H1 (cell line): Measurements from ENCODE around the gene S1PR2.

Experiments used
- ASH2L ChIP-seq: fragments of 200-600, 300-600 bp; sonication (generic); IDR thresholded peaks from one replicate; pipeline ENCODE4 v1.7.1; 2017; ENCODE audit warnings: low read length
- CTCF ChIP-seq, 3 experiments: IDR thresholded peaks; 1 replicate in 2 of 3; 2 replicates in 1 of 3; pipeline versions ENCODE4 v1.5.1 to v1.6.1; 2011; ENCODE audit warnings: low read length in 3 of 3, mild to moderate bottlenecking in 3 of 3, inconsistent platforms in 2 of 3, low read depth in 1 of 3, moderate library complexity in 1 of 3; ENCODE audit not compliant: insufficient read depth in 1 of 3; ENCODE audit errors: control extremely low read depth in 1 of 3
- FOSL1 ChIP-seq: IDR thresholded peaks from 2 replicates; pipeline ENCODE4 v1.6.1; 2011; ENCODE audit warnings: mild to moderate bottlenecking, low read depth, low read length, moderate library complexity; ENCODE audit not compliant: insufficient read depth
- JUN ChIP-seq: IDR thresholded peaks from 2 replicates; pipeline ENCODE4 v1.6.1; 2011; ENCODE audit warnings: low read depth, mild to moderate bottlenecking, improper control_type of control experiment, low read length
- JUND ChIP-seq: IDR thresholded peaks from 2 replicates; pipeline ENCODE4 v1.6.1; 2011; ENCODE audit warnings: mild to moderate bottlenecking, improper control_type of control experiment, low read length
- KDM1A ChIP-seq: fragments of 200-600, 300-600 bp; sonication (generic); IDR thresholded peaks from 2 replicates; pipeline ENCODE4 v1.7.1; 2016; ENCODE audit warnings: mild to moderate bottlenecking, low read length, borderline replicate concordance
- KDM5A ChIP-seq: fragments of 200-600 bp; IDR thresholded peaks from 2 replicates; pipeline ENCODE4 v1.7.1; 2012; ENCODE audit warnings: mild to moderate bottlenecking, low read length, inconsistent platforms, mixed read lengths
- POLR2A ChIP-seq, 2 experiments: IDR thresholded peaks; 1 replicate in 1 of 2; 2 replicates in 1 of 2; pipeline ENCODE4 v1.6.1; 2011; ENCODE audit warnings: low read depth in 2 of 2, low read length in 2 of 2, mild to moderate bottlenecking in 2 of 2; ENCODE audit errors: control extremely low read depth in 1 of 2
- RFX5 ChIP-seq: IDR thresholded peaks from 2 replicates; pipeline ENCODE4 v1.6.1; 2011; ENCODE audit warnings: low read depth, low read length, improper control_type of control experiment, borderline replicate concordance
- SIN3A ChIP-seq, 2 experiments: IDR thresholded peaks in 1 of 2; conservative IDR thresholded peaks in 1 of 2; 2 replicates each; pipeline ENCODE4 v1.6.1; 2011 to 2012; ENCODE audit warnings: low read length in 2 of 2, improper control_type of control experiment in 1 of 2, low read depth in 1 of 2, mild to moderate bottlenecking in 1 of 2

DNA sequence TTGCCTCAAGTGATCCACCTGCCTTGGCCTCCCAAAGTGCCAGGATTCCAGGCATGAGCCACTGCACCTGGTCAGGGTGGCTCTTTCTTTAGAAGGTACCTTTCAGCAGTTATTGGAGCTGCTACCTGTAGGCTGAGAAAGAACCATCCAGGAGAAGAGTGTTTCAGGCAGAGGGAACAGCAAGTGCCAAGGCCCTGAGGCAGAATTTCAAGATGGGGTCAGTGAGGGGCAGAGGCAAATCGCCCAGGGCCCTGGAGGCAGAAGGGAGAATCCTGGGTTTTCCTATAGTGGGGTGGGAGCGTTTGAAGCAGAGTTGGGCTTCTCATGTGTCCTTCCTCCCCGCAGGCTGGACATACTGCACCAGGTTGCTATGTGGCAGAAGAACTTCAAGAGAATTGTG lies 23.1 kb upstream of the S1PR2 start:
- TF ChIP-seq POLR2A (IDR thresholded peaks at IDR 0.05; ENCODE audit: control extremely low read depth in 1 of 2, low read depth in 2 of 2, low read length in 2 of 2) = no peak
- TF ChIP-seq KDM5A = no peak
- TF ChIP-seq ASH2L = no peak
- no peak for TF ChIP-seq CTCF (IDR thresholded peaks at IDR 0.05; ENCODE audit: control extremely low read depth in 1 of 3, insufficient read depth in 1 of 3, low read depth in 1 of 3, low read length in 3 of 3)
- no peak for TF ChIP-seq JUND
- TF ChIP-seq SIN3A (conservative IDR thresholded peaks at IDR 0.05 in 1 of 2, IDR thresholded peaks at IDR 0.05 in 1 of 2; ENCODE audit: low read depth in 1 of 2, low read length in 2 of 2) = no peak
- no peak for TF ChIP-seq RFX5
- no peak for TF ChIP-seq KDM1A
- no peak for TF ChIP-seq FOSL1
- no peak for TF ChIP-seq JUN
